HG03439 (cell line): ENCODE measurements around the gene GPR26.

Source experiments
- ATAC-seq: cut with Tn5 transposase; IDR thresholded peaks from one replicate; pipeline ENCODE4 v1.9.1; 2021; ENCODE audit warnings: mild to moderate bottlenecking, moderate library complexity; ENCODE audit not compliant: unreplicated experiment

The GPR26 gene

GRCh38 chr10:123645615-123646014 lies 20.5 kb upstream of the GPR26 start:
- ATAC-seq: no peak

GRCh38 chr10:123648595-123648994 lies 17.6 kb upstream of the GPR26 start:
- ATAC-seq: no peak

DNA sequence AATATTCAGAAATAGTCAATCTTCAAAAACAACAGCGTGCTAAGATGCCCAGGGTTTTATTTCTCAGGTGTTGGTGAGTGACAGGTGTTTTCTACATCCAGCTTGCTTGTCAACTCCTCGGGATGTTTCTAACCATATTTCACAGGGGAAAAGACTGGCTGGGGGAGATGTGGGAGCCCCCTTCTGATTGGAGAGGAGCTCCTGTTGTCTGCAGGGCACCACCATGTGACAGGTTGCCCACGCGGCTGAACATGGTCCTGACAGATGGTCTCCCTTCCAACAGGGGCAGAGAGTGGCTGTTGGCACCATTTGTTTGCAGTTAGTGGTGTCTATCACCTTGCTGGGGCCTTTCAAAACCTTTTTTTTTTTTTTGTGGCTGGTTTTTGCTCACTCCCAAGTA lies 16.5 kb upstream of the GPR26 start:
- no peak for ATAC-seq

- no peak for ATAC-seq
Measured at GRCh38 chr10:123651421-123652047, 14.6 kb upstream of the GPR26 start.

DNA sequence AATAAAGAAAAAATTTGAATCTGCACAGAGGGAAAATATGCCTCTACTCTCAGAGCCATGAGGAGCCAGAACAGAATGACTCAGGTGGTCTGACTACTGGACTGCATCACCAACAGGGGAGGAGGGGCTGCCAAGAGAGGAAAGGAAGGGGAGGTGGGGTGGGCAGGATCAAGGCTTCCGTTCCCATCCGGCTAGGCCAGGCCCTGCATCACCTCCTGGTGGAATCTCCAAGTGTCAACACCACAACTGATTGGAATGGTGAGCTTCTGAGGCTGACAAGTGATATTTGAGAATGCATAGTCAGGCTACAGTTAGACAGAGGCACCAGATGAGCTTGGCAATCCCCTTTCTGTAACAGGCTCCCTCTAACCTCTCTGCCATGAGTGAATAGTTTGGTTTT lies 10.4 kb upstream of the GPR26 start:
- no peak for ATAC-seq

GRCh38 chr10:123663522-123663921 lies 2.6 kb upstream of the GPR26 start:
- no peak for ATAC-seq

DNA sequence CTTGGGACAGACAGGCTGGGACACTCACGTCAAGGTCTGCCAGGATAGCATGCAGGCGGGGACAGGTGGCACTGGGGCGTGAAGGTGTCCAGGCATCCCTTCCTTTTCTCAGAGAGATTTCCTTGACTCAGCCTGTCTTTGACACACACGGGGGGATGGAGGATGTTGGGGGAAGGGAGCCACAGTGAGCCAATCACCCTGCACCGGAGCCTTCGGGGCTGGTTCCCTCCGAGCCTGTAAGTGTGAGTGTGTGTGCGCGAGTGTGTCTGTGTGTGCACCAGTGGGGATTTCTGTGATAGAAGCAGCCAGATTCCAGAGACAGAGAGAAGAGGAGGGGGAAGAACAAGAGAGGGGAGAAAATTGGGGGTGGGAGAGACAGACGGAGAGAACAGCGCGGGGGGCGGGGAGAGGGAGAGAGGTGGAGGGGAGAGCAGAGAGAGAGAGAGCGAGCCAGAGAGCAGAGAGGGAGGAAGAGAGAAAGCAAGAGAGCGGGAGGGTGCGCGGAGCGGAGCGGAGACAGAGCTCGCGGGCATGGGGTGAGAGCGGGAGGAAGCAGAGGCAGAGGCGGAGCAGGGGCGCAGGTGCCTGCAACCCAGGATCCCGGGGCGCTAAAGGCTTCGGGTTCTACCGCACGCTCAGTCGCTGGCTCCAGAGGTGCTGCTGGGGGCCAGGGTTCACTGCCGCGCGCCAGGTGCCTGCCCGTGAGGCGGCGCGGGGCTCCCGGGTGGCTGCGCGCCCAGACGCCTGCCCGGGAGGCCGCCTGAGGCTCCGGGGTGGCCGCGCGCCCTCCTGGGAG lies 466 bp upstream of the GPR26 start:
- ATAC-seq: no peak

GRCh38 chr10:123669886-123670285 lies 3.7 kb downstream of the GPR26 start:
- ATAC-seq: no peak

GRCh38 chr10:123673198-123673597 lies 7.0 kb downstream of the GPR26 start:
- no peak for ATAC-seq

GRCh38 chr10:123674741-123675140 lies 8.6 kb downstream of the GPR26 start:
- no peak for ATAC-seq

GRCh38 chr10:123675811-123676210 lies 9.7 kb downstream of the GPR26 start:
- ATAC-seq: no peak

DNA sequence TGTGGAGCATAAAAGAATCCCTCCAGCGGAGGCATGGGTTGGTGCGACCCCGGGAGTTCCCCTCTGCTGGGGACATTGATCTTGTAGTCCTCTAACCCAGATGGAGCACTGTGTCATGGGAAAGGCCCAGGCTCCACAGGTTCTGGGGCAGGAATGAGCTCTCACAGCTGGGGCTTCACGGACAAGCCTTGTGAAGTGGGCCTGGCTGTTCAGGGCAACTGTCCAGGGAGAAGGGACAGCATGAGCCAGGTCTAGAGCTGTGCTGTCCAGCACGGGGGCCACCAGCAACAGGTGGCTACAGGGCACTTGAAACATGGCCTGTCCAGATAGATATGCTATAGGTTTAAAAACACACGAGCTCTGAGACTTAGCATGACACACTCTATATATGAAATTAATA lies 11.4 kb downstream of the GPR26 start:
- ATAC-seq: no peak

- no peak for ATAC-seq
Measured at GRCh38 chr10:123678376-123678775, 12.2 kb downstream of the GPR26 start.

DNA sequence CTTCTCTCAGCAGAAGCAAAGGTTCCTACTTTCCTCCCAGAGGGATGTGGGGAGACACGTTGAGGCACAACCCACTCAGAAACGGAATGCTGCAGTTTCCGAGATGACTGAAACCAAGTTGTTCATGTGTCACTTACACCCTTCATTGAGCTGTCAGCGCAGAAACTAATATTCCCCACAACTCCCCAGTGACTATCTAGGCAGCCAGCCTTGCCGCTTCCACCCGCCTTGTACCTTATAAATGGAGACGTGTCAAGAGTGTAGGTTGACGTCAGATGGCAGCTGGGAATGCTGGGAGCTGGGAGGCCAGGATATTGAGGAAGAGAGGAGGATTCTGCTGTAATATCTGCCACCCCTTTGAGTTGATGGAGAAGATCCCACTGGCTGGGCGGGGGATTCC lies 15.1 kb downstream of the GPR26 start:
- ATAC-seq: no peak

DNA sequence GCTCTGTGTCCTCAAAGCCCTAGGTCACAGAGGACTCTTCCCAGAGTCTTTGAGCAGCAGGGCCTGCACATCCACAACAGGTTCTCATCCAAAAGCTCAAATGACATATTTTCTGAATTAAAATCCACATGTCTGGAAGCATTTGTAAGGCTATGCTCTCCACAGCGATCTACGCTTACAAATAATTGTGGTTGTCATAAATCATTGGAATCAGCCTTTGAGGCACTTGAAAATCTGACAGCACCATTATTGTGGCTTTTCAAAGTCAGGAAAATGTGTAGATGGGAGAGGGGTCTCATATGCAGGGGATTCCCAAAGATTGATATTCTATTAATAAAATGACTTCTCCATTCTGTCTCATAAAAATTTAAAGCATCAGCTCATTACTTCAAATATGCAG lies 16.3 kb downstream of the GPR26 start:
- ATAC-seq: no peak

GRCh38 chr10:123683459-123683858 lies 17.3 kb downstream of the GPR26 start:
- no peak for ATAC-seq

DNA sequence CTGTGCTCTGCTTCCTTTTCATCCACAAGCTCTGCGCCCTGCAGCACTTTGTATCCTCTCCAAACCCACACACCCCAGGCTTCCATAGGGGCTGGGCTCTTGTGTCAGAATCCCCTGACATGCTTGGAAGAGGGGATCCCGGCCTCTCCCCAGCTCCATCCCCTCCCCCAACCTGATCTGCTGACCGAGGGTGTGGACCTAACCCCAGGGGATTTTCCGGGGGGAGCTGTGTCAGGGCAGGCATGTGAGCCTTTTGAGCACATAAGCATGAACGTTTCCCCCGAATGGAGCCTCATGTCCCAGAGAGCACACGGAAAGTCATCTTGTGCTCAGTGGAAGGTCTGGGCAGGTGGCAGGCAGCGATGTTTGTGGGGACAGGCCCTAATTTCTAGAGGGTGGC lies 17.7 kb downstream of the GPR26 start:
- ATAC-seq: no peak

GRCh38 chr10:123685260-123685659 lies 19.1 kb downstream of the GPR26 start:
- ATAC-seq: no peak

- no peak for ATAC-seq
Measured at GRCh38 chr10:123687758-123688157, 21.6 kb downstream of the GPR26 start.

DNA sequence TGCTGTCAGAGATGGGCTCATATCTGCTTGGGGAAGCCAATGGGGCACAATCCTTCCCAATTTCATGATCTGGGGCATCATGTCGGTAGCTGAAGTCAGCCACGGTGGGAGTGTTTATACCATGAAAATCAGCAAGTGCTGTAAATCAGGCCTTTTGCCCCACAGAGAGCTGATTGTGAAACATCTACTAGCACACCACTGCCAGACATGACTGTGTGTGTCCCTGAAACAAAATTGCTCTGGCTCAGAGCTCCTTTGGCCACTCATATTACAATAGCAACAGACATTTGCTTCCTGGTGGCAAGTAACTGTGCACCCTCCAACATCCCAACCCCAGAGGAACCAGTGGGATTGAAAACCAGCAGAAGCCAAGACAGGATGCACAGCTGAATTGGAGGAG lies 23.7 kb downstream of the GPR26 start:
- no peak for ATAC-seq

DNA sequence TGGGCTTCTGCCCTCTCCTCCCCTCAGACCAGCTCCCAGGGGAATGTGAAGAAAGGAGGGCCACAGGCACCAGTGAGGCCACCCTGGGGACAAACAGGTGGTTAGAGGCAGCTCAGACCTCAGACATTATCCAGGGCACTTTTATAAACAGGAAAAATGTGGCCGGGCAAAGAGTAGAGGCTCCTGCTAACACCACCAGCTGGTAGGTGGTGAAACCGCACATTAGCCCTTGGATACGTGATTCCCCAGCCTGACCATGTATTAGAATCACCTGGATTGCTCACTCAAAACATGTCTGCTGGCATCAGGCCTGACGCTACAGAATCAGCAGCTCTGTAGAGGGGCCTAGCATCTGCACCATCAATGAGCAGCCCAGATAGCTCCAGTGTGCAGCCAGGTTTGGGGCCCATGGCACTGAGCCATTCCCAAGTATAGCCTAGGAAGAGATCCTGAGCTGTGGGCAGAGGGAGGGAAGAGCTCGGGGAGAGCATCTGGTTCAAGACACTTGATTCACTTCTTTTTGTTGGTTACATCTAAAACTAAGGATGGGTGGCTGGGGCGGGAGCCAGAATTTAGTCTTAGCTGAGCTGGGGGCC lies 37.1 kb downstream of the GPR26 start:
- ATAC-seq: no peak

GRCh38 chr10:123704076-123704475 lies 37.9 kb downstream of the GPR26 start:
- no peak for ATAC-seq
